ENCODE measurements around the gene S100A3. TPM values are rescaled to one million over a fixed set of nuclear protein-coding genes. Genes with fewer than 3 reads are reported as not detected.

Gene S100A3
- polyA plus RNA-seq, 1 donor from 2014 or later = not detected

GRCh38 chr1:153546371-153546770, 2.7 kb downstream of the S100A3 start:
- no peak overlapping the region for H3K4me3 ChIP-seq (ENCODE audit: low read length)
- no peak overlapping the region for H2AFZ ChIP-seq (ENCODE audit: low read depth, low read length)

GRCh38 chr1:153545067-153546055, 3.7 kb downstream of the S100A3 start, which contains the start of gene S100A4:
S100A4 (minus strand) TSS chr1:153545806; CDS start chr1:153544794, 1,012 bp downstream.
- Histone ChIP-seq H3K27me3 (ENCODE audit: insufficient read depth, low read depth, low read length) (no peaks in the 10 kb centered on the region), H3K4me3 (ENCODE audit: low read length) (no peak within 1 kb of the TSS), H3K79me2 (replicated peaks; ENCODE audit: insufficient read depth, low read length) (no peaks in the 10 kb centered on the region), H4K20me1 (ENCODE audit: insufficient read depth) (no peaks in the 10 kb centered on the region), H3K4me2 (ENCODE audit: low read length) (no peak within 1 kb of the TSS), H3K9me2 (ENCODE audit: insufficient read depth, low read length) (no peaks in the 10 kb centered on the region), H3K9ac (ENCODE audit: low read length) (no peak within 1 kb of the TSS), H2AFZ (ENCODE audit: low read depth, low read length) (no peak within 1 kb of the TSS), H3K9me3 (ENCODE audit: low read length) (no peaks in the 10 kb centered on the region), H3K27ac (ENCODE audit: low read length) (no peak within 1 kb of the TSS), H3F3A (ENCODE audit: insufficient read depth, low read length, poor library complexity, severe bottlenecking) (no peaks in the 10 kb centered on the region), H3K36me3 (ENCODE audit: insufficient read depth, low read length) (no peaks in the 10 kb centered on the region)
- TF ChIP-seq RAD21 (conservative IDR thresholded peaks at IDR 0.05) (no peak), POLR2AphosphoS5 (IDR thresholded peaks at IDR 0.05) (no peak), SMC3 (conservative IDR thresholded peaks at IDR 0.05; ENCODE audit: poor library complexity) (no peak), MXI1 (conservative IDR thresholded peaks at IDR 0.05; ENCODE audit: poor library complexity, severe bottlenecking) (no peak), TAF1 (IDR thresholded peaks at IDR 0.05; ENCODE audit: low read depth) (no peak)
- TF ChIP-seq, protein P1, sequence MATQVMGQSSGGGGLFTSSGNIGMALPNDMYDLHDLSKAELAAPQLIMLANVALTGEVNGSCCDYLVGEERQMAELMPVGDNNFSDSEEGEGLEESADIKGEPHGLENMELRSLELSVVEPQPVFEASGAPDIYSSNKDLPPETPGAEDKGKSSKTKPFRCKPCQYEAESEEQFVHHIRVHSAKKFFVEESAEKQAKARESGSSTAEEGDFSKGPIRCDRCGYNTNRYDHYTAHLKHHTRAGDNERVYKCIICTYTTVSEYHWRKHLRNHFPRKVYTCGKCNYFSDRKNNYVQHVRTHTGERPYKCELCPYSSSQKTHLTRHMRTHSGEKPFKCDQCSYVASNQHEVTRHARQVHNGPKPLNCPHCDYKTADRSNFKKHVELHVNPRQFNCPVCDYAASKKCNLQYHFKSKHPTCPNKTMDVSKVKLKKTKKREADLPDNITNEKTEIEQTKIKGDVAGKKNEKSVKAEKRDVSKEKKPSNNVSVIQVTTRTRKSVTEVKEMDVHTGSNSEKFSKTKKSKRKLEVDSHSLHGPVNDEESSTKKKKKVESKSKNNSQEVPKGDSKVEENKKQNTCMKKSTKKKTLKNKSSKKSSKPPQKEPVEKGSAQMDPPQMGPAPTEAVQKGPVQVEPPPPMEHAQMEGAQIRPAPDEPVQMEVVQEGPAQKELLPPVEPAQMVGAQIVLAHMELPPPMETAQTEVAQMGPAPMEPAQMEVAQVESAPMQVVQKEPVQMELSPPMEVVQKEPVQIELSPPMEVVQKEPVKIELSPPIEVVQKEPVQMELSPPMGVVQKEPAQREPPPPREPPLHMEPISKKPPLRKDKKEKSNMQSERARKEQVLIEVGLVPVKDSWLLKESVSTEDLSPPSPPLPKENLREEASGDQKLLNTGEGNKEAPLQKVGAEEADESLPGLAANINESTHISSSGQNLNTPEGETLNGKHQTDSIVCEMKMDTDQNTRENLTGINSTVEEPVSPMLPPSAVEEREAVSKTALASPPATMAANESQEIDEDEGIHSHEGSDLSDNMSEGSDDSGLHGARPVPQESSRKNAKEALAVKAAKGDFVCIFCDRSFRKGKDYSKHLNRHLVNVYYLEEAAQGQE (IDR thresholded peaks at IDR 0.05; ENCODE audit: borderline replicate concordance) = no peak

More at GRCh38 chr1:153546371-153546770, 2.7 kb downstream of the S100A3 start:
- Histone ChIP-seq H3K36me3 (ENCODE audit: insufficient read depth, low read length) (no peaks in the 10 kb centered on the region), H3K27me3 (ENCODE audit: insufficient read depth, low read depth, low read length) (no peaks in the 10 kb centered on the region), H3K27ac (ENCODE audit: low read length) (no peak overlapping the region), H3K9me3 (ENCODE audit: low read length) (no peaks in the 10 kb centered on the region), H3K79me2 (replicated peaks; ENCODE audit: insufficient read depth, low read length) (no peaks in the 10 kb centered on the region), H3K4me2 (ENCODE audit: low read length) (no peak overlapping the region), H3K9ac (ENCODE audit: low read length) (no peak overlapping the region), H3K9me2 (ENCODE audit: insufficient read depth, low read length) (no peaks in the 10 kb centered on the region), H4K20me1 (ENCODE audit: insufficient read depth) (no peaks in the 10 kb centered on the region), H3F3A (ENCODE audit: insufficient read depth, low read length, poor library complexity, severe bottlenecking) (no peaks in the 10 kb centered on the region)
- TF ChIP-seq MXI1 (conservative IDR thresholded peaks at IDR 0.05; ENCODE audit: poor library complexity, severe bottlenecking) (no peak), SMC3 (conservative IDR thresholded peaks at IDR 0.05; ENCODE audit: poor library complexity) (no peak), POLR2AphosphoS5 (IDR thresholded peaks at IDR 0.05) (no peak), TAF1 (IDR thresholded peaks at IDR 0.05; ENCODE audit: low read depth) (no peak), RAD21 (conservative IDR thresholded peaks at IDR 0.05) (no peak), EP300 (conservative IDR thresholded peaks at IDR 0.05; ENCODE audit: poor library complexity, severe bottlenecking) (no peak), EZH2 (IDR thresholded peaks at IDR 0.05; ENCODE audit: borderline replicate concordance, insufficient read depth, low read length, poor library complexity, severe bottlenecking) (no peak)
- TF ChIP-seq, protein P1 (IDR thresholded peaks at IDR 0.05; ENCODE audit: borderline replicate concordance) = no peak
- TF ChIP-seq, protein P2, sequence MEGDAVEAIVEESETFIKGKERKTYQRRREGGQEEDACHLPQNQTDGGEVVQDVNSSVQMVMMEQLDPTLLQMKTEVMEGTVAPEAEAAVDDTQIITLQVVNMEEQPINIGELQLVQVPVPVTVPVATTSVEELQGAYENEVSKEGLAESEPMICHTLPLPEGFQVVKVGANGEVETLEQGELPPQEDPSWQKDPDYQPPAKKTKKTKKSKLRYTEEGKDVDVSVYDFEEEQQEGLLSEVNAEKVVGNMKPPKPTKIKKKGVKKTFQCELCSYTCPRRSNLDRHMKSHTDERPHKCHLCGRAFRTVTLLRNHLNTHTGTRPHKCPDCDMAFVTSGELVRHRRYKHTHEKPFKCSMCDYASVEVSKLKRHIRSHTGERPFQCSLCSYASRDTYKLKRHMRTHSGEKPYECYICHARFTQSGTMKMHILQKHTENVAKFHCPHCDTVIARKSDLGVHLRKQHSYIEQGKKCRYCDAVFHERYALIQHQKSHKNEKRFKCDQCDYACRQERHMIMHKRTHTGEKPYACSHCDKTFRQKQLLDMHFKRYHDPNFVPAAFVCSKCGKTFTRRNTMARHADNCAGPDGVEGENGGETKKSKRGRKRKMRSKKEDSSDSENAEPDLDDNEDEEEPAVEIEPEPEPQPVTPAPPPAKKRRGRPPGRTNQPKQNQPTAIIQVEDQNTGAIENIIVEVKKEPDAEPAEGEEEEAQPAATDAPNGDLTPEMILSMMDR (IDR thresholded peaks at IDR 0.05; ENCODE audit: poor library complexity, severe bottlenecking) = no peak

All from neural cell (in vitro differentiated cells).